ENCODE data around the gene EPHA6. TPM values are rescaled to one million over a fixed set of nuclear protein-coding genes. Genes with fewer than 3 reads are reported as not detected.
"Not testable (repeated sequence)": the region's sequence is repeated elsewhere in the genome, so short reads cannot be mapped to it uniquely, and the experiment has no call there.

Gene EPHA6
- total RNA-seq, 2 experiments from 2014 or later = not detected

DNA sequence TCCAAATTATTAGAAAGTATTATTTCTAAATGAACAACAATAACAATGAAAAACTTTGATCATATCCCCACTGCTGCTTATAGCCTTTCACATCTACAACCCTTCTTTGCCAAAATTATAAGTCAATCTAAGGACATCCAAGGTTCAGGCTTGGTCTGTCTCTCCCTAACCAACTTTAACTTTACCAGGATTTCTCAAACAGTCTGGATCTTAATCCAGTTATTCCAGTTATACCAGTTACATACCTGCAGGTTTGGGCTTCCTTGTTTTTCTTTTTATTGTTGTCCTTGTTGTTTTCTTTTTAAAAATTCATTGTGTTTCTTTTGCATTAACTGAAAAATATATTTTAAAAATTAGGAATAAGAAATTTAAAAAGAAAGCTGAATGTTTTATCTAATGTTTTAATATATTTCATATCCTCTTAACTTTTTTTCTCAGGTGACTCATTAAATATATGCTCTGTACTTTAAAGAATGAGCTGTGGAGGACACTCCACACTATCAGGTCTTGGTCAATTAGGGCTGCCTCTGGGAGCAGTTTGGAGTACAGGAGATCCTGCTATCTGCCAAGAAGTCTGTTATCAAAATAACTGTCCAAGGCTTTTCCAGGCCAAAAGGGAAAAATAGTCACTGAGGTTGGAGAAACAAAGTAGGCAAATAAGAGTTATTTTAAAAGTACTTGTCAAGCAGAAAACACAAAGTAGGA lies 421.4 kb downstream of the EPHA6 start:
- no peaks in the 10 kb centered on the region for H3K27me3 Mint-ChIP-seq
- H3K27ac Mint-ChIP-seq = no peak overlapping the region
- H3K9me3 Mint-ChIP-seq = no peaks in the 10 kb centered on the region
- intact Hi-C loops (cut with micrococcal nuclease) = no loop called here
- no peak overlapping the region for H3K4me3 Mint-ChIP-seq
- ChIA-PET CTCF (no interaction called here), POLR2A (no interaction called here)
- H3K36me3 Mint-ChIP-seq = no peaks in the 10 kb centered on the region
- no peak for DNase-seq
- no peaks in the 10 kb centered on the region for H3K4me1 Mint-ChIP-seq (ENCODE audit: low read depth)

DNA sequence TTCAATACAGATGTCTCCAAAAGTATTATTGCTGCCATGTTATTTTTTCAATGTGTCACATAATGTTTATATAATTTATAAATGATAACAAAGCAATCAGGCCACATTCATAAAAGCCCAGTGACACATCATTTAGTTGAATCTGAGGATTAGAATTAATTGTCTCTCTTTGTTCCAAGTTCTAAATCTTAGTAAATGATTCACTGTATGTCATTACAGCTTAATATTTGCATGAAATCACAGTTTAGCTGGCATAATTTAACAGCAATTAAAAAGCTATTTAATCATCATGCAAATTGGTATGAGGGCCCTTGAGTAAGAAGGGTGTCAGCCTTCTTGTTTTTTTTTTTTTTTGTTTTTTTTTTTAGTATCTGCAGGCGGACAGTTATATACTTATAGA lies 427.0 kb downstream of the EPHA6 start:
- no peaks in the 10 kb centered on the region for H3K9me3 Mint-ChIP-seq
- H3K27me3 Mint-ChIP-seq = no peaks in the 10 kb centered on the region
- intact Hi-C loops (cut with micrococcal nuclease) = no loop called here
- no peak for DNase-seq
- no peaks in the 10 kb centered on the region for H3K36me3 Mint-ChIP-seq
- no peak overlapping the region for H3K27ac Mint-ChIP-seq
- CTCF ChIA-PET = no interaction called here
- POLR2A ChIA-PET = no interaction called here
- no peaks in the 10 kb centered on the region for H3K4me1 Mint-ChIP-seq (ENCODE audit: low read depth)
- H3K4me3 Mint-ChIP-seq = no peak overlapping the region

DNA sequence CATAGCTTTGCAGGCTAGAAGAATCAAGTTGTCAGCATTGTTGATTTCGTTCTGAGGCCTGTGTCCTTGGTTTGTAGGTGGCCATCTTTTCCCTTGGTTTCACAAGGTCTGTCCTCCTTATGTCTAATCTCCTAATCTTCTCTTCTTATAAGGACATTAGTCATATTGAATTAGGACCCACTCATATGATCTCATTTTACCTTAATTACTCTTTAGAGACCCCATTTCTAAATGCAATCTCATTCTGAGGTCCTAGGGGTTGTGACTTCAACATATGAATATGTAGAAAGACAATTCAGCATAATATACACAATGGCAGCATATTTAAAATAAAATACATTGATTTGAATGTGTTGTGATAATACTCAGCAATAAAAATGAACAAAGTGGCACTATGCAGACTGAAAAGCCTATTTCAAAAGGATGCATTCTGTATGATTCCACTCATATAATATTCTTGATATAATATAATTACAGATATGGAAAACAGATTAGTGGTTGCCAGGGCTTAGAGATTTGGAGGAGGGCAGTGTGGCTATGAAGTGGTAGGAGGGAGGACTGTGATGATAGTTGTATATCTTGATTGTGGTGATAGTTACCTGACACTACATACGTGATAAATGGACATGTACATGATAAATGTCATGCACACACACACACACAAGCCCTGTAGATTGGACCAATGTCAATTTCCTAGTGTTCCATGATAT lies 431.0 kb downstream of the EPHA6 start:
- DNase-seq = no peak
- Mint-ChIP-seq H3K27me3 (no peaks in the 10 kb centered on the region), H3K4me3 (no peak overlapping the region), H3K4me1 (ENCODE audit: low read depth) (no peaks in the 10 kb centered on the region), H3K27ac (no peak overlapping the region), H3K36me3 (no peaks in the 10 kb centered on the region), H3K9me3 (no peaks in the 10 kb centered on the region)
- POLR2A ChIA-PET = no interaction called here
- intact Hi-C loops (cut with micrococcal nuclease) = no loop called here
- CTCF ChIA-PET = no interaction called here

DNA sequence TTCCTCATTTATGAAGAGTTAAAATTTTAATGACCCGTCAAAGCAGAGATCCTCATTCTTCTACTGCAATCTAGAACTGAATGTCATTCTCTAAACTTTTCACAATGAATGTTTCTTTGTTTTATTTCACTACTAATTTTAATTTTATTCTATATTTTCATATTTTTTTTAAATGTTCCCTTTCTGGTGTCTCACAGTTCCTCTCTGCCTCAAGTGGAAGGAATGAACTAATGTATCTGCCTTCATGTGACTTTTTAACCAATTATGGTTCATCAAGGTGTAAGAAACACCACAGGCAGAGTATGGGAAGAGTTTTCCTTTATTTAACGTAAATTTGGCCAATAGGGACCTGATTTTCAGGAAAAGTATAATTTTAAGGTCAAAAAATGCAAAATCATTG lies 441.7 kb downstream of the EPHA6 start:
- CTCF ChIA-PET = no interaction called here
- Mint-ChIP-seq H3K36me3 (no peaks in the 10 kb centered on the region), H3K27ac (no peak overlapping the region), H3K9me3 (no peaks in the 10 kb centered on the region), H3K4me1 (ENCODE audit: low read depth) (no peaks in the 10 kb centered on the region), H3K4me3 (no peak overlapping the region), H3K27me3 (no peaks in the 10 kb centered on the region)
- DNase-seq = no peak
- POLR2A ChIA-PET = no interaction called here
- intact Hi-C loops (cut with micrococcal nuclease) = no loop called here

DNA sequence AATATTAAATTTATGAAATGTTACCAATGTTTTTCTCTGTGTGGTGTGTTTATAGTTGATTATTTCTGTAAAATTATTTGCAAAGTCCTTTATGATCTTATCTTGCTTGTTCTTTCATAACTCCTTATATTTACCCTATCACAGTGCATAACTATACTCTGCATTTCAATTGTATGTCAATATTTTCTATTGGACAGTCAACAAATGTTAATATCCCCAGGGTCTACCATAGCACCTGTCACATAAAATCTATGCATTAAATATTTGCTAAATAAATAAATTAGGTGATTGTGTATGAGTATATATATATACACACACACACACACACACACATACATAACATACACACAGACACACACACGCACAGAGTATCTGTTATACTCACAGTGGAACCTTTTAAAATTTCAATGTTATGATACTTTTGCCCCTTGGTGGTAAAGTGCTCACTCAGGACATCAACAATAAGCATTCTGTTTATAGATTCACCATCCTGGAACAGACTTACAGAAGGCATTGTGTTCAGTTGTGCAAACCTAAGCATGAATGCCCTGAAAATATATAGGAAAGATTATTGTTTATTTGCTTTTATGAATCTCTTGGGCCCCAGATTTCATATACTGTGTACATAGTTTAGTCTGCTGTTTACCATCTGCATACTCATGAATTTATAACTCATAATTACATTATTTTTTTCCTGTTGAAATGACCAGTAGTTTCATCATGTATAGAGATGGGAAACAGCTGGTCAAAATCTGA lies 443.7 kb downstream of the EPHA6 start:
- H3K27ac Mint-ChIP-seq = no peak overlapping the region
- H3K4me3 Mint-ChIP-seq = no peak overlapping the region
- H3K9me3 Mint-ChIP-seq = no peaks in the 10 kb centered on the region
- H3K4me1 Mint-ChIP-seq (ENCODE audit: low read depth) = no peaks in the 10 kb centered on the region
- no peaks in the 10 kb centered on the region for H3K36me3 Mint-ChIP-seq
- ChIA-PET POLR2A (no interaction called here), CTCF (no interaction called here)
- H3K27me3 Mint-ChIP-seq = no peaks in the 10 kb centered on the region
- DNase-seq = no peak
- intact Hi-C loops (cut with micrococcal nuclease) = no loop called here

DNA sequence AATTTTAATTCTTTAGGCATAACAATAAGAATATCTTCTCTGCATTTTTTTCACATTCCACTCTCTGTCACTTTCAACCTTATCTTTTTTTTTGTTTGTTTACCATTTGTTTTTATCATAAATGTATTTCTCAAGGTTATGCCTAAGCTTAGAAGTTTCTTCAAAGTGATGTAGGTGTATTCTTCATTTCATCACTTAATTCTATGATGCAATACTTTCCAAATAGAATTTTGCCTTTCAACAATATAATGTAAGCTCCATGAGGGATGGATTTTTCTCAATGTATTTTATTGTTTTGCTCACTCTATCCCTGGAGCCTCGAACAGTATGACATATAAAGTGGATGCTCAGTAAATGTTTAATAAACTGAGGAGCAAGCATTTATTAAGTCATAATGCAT lies 444.9 kb downstream of the EPHA6 start:
- Mint-ChIP-seq H3K9me3 (no peaks in the 10 kb centered on the region), H3K27me3 (no peaks in the 10 kb centered on the region), H3K36me3 (no peaks in the 10 kb centered on the region), H3K4me3 (no peak overlapping the region), H3K27ac (no peak overlapping the region), H3K4me1 (ENCODE audit: low read depth) (no peaks in the 10 kb centered on the region)
- intact Hi-C loops (cut with micrococcal nuclease) = no loop called here
- DNase-seq = no peak
- ChIA-PET POLR2A (no interaction called here), CTCF (no interaction called here)

DNA sequence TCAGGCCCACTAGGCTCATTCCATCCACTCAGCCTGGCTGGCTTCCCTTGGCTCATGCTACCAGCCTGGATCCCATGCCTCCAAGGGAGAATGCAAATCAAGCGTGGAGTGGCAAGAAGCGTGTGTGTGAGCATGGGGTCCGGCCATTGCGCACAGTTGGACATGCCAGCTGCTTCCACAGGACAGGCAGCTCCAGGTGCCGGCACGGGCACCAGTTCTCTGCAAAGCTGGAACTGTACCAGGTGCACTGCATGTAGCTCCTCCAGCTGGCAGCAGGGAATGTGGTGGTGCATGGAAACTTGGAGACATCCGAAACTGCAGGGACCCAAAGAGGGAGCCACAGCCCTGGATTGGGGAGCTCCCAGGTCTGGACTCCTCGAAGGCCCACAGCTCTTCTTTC lies 449.8 kb downstream of the EPHA6 start:
- CTCF ChIA-PET = no interaction called here
- DNase-seq = no peak
- H3K4me1 Mint-ChIP-seq (ENCODE audit: low read depth) = no peaks in the 10 kb centered on the region

DNA sequence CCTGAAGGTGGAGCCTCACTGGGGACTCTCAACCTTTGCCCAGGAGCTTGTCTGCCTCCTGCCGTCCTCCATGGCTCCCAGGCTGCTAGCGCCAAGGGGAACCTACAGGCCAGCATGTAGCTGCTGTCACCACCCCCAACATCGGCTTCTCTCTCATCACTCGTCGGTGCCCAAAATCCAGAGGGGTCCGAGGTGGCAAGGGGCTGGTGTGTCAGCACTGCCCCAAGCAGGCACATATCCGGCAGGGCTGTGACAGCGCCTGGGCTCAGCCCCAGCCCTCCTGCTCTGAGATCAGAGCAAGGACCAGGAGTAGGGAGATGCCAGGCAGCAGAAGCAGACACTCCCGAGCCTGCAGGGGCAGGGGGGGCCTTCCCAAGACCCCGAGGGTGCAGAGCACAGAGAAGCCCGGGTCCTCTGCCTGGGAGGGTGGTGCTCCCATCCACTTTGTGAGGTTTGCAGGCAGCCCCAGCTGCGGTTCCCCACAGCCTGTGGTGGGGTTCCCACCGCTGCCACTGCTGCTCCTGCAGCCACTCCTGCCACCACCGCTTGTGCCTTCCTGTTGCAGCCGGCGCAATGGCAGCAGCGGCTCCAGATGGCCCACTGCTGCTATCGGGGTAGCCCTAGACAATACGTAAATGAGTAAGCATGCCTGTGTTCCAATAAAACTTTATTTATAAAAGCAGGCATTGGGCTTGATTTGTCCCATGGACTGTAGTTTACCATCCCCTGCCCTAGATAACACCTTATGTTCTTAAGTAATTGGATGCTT lies 451.0 kb downstream of the EPHA6 start:
- no peaks in the 10 kb centered on the region for H3K9me3 Mint-ChIP-seq
- intact Hi-C loops (cut with micrococcal nuclease) = no loop called here
- no peaks in the 10 kb centered on the region for H3K36me3 Mint-ChIP-seq
- no peaks in the 10 kb centered on the region for H3K4me1 Mint-ChIP-seq (ENCODE audit: low read depth)
- CTCF ChIA-PET = no interaction called here
- DNase-seq = no peak
- no peak overlapping the region for H3K27ac Mint-ChIP-seq
- no peak overlapping the region for H3K4me3 Mint-ChIP-seq
- POLR2A ChIA-PET = no interaction called here
- no peaks in the 10 kb centered on the region for H3K27me3 Mint-ChIP-seq

More for the DNA sequence above, 449.8 kb downstream of the EPHA6 start:
- no peak overlapping the region for H3K4me3 Mint-ChIP-seq
- no peaks in the 10 kb centered on the region for H3K36me3 Mint-ChIP-seq
- POLR2A ChIA-PET = no interaction called here
- intact Hi-C loops (cut with micrococcal nuclease) = no loop called here
- H3K9me3 Mint-ChIP-seq = no peaks in the 10 kb centered on the region
- H3K27me3 Mint-ChIP-seq = no peaks in the 10 kb centered on the region
- no peak overlapping the region for H3K27ac Mint-ChIP-seq

DNA sequence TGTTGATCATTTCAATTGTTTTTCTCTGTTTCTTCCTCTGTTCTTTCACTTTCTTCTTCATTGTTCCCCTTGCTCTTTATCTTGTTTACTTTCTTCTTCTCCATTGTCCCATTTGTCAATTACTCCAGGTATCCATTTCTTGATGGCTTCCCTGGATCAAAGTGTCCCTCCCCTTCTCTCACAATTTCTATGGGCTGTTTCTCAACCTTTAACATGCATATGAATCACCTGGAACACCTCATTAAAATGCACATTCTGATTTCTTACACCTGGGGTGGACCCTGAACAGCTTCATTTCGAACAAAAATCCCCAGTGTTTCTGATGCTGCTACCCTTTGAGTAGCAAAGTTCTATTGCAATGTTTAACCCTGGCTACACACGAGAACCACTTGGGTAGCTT lies 454.8 kb downstream of the EPHA6 start:
- POLR2A ChIA-PET = no interaction called here
- H3K9me3 Mint-ChIP-seq = no peaks in the 10 kb centered on the region
- DNase-seq = no peak
- no peaks in the 10 kb centered on the region for H3K27me3 Mint-ChIP-seq
- CTCF ChIA-PET = no interaction called here
- H3K4me3 Mint-ChIP-seq = no peak overlapping the region
- intact Hi-C loops (cut with micrococcal nuclease) = no loop called here
- no peaks in the 10 kb centered on the region for H3K4me1 Mint-ChIP-seq (ENCODE audit: low read depth)
- H3K27ac Mint-ChIP-seq = no peak overlapping the region
- no peaks in the 10 kb centered on the region for H3K36me3 Mint-ChIP-seq

DNA sequence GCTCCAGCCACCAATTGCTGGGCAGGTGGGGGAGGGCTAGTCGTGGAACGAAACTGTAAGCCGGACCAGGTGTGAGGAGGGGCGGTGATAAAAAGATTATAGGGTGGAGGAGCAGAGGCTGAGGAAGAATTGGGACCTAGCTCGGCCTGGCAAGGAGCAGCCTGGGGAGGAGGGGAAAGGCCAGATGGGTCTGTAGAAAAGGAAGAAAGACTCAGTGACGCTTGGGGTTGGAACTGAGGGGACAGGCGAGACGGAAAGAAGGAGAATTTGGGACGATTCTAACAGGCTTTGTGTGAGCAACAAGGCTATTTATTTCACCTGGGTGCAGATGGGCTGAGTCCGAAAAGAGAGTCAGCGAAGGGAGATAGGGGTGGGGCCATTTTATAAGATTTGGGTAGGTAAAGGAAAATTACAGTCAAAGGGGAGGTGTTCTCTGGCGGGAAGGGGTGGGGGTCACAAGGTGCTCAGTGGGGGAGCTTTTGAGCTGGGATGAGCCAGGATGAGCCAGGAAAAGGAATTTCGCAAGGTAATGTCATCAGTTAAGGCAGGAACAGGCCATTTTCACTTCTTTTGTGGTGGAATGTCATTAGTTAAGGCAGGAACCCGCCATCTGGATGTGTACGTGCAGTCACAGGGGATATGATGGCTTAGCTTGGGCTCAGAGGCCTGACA lies 462.6 kb downstream of the EPHA6 start:
- H3K27ac Mint-ChIP-seq; H3K9me3 Mint-ChIP-seq; intact Hi-C loops (cut with micrococcal nuclease); CTCF ChIA-PET; H3K27me3 Mint-ChIP-seq; H3K36me3 Mint-ChIP-seq; DNase-seq; POLR2A ChIA-PET; H3K4me3 Mint-ChIP-seq; H3K4me1 Mint-ChIP-seq (ENCODE audit: low read depth): not testable (repeated sequence)

DNA sequence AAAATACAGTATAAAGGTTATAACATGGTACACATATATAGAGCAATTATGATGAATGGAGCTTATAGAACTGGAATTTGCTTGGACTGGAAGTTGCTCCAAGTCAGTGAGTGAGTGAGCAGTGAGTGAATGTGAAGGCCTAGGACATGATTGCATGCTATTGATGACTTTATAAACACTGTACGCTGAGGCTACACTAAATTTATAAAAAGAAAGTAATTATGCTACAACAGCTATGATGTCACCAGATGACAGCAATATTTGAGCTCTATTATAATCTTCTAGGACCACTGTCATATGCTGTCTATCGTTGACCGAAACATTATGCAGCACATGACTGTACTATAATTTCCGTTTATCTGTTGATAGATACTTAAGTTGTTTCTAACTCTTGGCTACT lies 463.3 kb downstream of the EPHA6 start:
- no peak overlapping the region for H3K4me3 Mint-ChIP-seq
- H3K9me3 Mint-ChIP-seq = no peaks in the 10 kb centered on the region
- no peak overlapping the region for H3K27ac Mint-ChIP-seq
- ChIA-PET CTCF (no interaction called here), POLR2A (no interaction called here)
- intact Hi-C loops (cut with micrococcal nuclease) = no loop called here
- H3K4me1 Mint-ChIP-seq (ENCODE audit: low read depth) = no peaks in the 10 kb centered on the region
- DNase-seq = no peak
- H3K36me3 Mint-ChIP-seq = no peaks in the 10 kb centered on the region
- H3K27me3 Mint-ChIP-seq = no peaks in the 10 kb centered on the region

DNA sequence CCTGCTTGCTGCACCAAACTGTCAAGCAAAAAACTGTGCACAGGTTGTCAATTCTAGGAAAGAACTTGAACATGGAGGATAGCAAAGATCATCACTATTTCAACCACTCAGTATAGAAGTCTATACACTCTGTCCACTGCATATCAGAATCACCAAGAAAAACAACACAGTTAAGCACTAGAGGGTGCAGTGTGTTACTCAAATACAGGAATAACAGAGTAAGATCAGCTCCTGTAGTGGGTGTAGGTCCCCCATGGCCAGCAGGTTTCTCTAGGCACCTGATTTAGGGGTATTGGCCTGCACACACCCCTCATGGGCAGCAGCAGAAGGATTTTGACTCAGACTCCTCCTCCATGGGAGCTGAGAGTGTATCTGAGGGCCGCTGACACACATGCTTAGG lies 464.1 kb downstream of the EPHA6 start:
- Mint-ChIP-seq H3K27me3 (no peaks in the 10 kb centered on the region), H3K4me3 (no peak overlapping the region), H3K9me3 (no peaks in the 10 kb centered on the region), H3K27ac (no peak overlapping the region), H3K4me1 (ENCODE audit: low read depth) (no peaks in the 10 kb centered on the region), H3K36me3 (no peaks in the 10 kb centered on the region)
- CTCF ChIA-PET = no interaction called here
- no peak for DNase-seq
- intact Hi-C loops (cut with micrococcal nuclease) = no loop called here
- POLR2A ChIA-PET = no interaction called here
